NCI-H146 (cell line): ENCODE measurements around the gene CMTM4.
"Not testable (repeated sequence)": the region's sequence is repeated elsewhere in the genome, so short reads cannot be mapped to it uniquely, and the experiment has no call there.

Experiments used
- DNase-seq: peaks from one replicate; lab custom pipeline; 2025; lab: John Stamatoyannopoulos, UW

The CMTM4 gene

DNA sequence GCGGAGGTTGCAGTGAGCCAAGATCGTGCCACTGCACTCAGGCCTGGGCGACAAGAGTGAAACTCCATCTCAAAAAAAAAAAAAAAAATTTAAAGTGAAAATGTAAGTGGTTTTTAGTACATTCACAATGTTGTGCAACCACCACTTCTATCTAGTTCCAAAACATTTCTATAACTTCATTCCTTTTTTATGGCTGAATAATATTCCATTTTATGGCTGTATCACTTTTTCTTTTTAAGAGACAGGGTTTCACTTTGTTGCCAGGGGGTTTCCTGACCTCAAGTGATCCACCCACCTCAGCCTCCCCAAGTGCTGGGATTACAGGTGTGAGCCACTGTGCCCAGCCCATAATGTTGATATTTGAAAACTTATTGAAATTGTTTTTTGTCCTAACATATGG lies 103.7 kb downstream of the CMTM4 start:
- no peak for DNase-seq

DNA sequence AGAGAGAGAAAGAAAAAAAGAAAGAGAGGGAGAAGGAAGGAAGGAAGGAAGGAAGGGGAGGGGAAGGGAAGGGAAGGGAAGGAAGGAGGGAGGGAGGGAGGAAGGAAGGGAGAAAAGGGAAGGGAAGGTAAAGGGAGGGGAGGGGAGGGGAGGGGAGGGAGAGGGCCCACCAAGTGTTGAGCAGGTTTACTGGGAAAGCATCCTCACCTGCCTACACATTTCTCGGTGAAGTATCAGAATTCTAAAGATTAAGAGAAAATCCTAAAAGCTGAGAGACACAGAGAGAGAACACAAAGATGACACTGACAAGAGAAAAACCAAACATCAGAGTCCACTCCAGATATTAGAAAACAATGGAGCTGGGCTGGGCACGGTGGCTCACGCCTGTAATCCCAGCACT lies 104.3 kb downstream of the CMTM4 start:
- DNase-seq: no peak

DNA sequence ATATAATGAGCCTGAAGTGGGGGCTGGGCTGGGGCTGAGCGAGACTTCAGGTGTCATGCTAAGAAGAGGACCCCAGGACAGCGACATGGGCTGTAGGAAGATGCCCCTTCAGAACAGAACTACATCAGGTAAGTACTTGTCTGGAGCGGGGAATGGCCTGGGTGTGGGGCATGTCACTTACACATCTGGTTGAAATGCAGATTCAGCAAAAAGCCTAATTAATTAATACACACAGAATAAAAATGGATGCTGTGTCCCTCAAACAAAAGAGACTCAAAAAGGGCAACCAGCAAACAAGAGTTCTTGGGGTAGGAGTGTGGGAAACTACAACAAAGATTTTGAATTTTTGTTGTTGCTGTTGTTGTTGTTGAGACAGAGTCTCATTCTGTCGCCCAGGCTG lies 105.5 kb downstream of the CMTM4 start:
- DNase-seq: no peak

GRCh38 chr16:66590322-66590721 lies 106.2 kb downstream of the CMTM4 start:
- DNase-seq: no peak

GRCh38 chr16:66588981-66589713 lies 107.4 kb downstream of the CMTM4 start:
- no peak for DNase-seq

- no peak for DNase-seq
These were observed 108.5 kb downstream of the CMTM4 start for GRCh38 chr16:66587881-66588600.

GRCh38 chr16:66585481-66586239 lies 110.9 kb downstream of the CMTM4 start:
- no peak for DNase-seq

GRCh38 chr16:66581246-66581952 lies 115.1 kb downstream of the CMTM4 start:
- no peak for DNase-seq

DNA sequence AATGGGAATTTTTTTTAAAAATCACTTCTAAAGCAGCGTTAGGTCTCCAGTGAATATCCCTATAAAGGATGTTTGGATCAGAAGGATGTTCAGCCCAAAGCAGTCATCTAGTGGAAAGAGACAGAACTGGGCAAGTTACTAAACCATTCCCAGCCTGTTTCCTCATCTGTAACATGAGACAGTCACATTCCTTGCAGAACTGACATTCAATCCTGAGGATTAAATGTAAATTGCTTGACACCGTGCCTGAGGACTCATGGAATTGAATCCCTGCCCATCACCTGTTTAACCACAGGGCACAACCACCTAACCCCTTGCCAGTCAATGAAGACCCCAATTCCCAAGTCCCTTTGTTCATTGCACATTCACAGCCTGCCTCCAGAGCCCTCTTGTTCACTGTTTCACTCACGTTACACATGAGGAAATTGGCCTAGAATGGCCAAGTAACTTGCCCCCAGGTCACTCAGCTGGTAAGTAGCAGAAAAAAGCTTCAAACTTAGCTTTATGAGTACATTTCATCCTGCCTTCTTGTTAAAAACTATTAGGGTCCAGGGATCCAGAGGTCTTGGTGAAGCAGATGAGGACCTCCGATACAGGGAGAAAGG lies 115.8 kb downstream of the CMTM4 start:
- no peak for DNase-seq

- no peak for DNase-seq
These were observed 117.7 kb downstream of the CMTM4 start, which contains the start of gene CMTM2 for GRCh38 chr16:66578651-66579531. CMTM2 (plus strand) TSS chr16:66579463; CDS start chr16:66579608, 145 bp downstream.

GRCh38 chr16:66576296-66576695 lies 120.2 kb downstream of the CMTM4 start:
- no peak for DNase-seq

DNA sequence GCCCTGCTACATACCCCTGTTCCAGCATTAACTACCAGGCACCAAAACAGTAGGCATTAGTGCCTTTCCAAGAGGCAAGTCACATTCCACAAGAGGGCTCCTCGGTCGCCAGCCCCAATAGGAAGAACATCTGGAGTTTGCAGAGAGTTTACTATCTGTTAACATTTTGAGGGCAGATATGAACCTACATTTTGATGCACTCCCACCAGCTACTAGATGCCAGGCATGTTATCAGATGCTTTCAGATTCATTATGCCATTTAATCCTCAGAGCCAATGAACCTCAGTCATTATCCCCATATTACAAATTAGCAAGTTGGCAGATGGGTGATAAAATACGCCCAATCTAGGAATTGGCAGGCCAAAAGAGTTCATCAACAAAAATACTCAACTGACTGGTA lies 121.5 kb downstream of the CMTM4 start:
- DNase-seq: no peak

DNA sequence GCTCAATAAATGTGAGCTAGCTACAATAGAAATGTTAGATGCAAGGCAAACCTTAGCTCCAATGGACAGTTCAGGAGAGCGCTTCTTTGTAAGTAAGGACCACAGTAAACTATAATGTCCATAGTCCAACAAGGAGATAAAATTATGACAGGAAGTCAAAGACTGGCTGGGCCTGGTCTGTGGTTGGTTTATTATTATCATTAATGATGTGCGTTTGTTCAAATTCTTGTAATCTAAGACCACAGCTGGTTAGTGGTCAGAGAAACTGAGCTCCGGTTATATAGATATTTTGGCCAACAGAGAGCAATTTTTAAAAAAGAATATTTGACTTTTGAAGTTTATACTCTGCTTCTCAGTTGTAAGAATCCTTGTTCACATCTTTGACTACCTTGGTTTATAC lies 122.0 kb downstream of the CMTM4 start:
- DNase-seq: no peak

DNA sequence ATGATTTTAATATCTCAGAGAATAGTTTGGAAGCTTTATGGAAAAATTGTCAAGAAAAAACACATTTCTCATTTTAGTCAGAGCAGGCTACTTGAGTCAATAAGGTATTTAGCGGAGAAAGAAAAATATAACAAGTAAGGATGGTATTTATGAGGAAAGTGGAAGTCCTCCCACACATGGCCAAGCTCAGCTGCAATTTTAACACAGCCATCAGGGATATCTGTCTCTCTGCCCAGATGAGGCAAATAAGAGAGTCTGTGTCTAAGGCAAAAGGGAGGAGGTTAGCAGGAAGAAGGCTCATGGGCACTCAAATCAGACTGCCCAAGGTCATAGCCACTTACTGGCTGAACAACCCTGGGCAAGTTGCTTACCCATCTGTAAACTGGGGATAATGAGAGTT lies 122.5 kb downstream of the CMTM4 start:
- no peak for DNase-seq

DNA sequence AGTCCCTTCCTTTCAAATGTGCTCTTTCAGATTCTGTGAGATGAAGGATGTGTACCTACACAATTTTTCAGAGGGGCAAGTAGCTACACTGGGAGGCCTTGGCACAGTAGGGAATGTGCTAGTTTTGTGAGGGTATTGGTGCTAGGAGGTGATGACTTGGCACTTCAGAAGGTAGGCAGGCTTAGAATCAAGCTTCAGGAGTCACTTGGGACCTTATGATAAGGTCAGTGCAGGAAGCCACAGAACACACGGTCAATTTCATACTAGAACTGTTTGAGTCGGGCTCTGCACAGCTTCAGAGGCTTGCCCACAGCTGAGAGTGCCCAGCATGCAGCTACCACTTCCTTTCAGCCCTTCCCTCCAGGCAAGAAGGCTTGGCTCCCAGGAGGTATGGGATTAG lies 124.2 kb downstream of the CMTM4 start:
- DNase-seq: no peak

DNA sequence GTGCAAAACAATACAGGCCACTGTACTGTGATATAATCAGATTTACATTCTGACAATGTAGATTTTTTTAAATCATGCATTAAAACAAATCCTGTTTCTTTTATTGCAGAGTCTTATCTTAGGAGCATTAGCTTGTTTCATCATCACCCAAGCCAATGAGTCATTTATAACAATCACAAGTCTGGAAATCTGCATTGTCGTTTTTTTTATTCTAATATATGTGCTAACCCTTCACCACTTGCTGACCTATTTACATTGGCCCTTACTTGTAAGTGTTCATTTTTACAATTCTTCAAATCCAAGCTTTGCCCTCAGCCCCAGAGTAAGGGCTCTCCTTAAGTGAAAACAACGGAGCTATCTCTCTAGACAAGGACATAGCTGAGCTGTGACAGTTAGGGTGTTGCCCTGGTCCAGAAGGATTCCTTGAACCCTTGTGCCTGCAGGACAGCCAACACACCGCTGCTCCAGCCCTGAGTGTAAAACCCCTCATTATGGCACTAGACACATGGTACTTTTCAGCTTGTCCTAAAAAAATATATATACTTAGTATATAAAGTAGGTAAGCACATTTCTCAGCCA lies 126.6 kb downstream of the CMTM4 start:
- no peak for DNase-seq

DNA sequence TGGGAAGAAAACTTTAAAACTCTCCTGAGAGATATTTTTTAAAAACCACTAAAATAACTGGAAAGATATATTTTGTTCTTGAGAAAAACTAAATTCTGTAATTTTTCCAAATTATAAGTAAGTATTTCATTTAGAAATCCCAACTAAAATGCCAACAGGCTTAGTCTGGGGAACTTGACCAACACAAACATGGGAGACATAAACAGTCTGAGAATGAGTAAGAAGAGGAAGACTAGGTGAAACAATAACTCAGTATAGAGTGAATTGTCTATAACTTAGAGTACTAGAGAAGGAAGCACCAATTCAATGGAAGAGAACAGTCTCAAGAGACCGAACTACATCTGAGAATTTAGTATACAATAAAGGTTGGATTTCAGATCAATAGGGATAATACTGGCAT lies 127.4 kb downstream of the CMTM4 start:
- DNase-seq: no peak

- DNase-seq: no peak
These were observed 128.2 kb downstream of the CMTM4 start for GRCh38 chr16:66568355-66568754.

DNA sequence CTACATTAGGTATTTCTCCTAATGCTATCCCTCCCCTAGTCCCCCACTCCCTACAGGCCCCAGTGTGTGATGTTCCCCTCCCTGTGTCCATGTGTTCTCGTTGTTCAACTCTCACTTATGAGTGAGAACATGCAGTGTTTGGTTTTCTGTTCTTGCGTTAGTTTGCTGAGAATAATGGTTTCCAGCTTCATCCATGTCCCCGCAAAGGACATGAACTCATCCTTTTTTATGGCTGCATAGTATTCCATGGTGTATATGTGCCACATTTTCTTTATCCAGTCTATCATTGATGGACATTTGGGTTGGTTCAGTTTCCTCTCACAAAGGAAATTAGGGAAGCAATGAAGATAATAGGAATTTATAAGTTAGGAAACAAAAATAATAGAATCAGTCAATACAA lies 129.3 kb downstream of the CMTM4 start:
- not testable (repeated sequence) for DNase-seq
